ENCODE results near the gene LHFPL3.
A peak's percentile ranks its signal among the peaks of the same experiment; 100 is the strongest.
"Not testable (repeated sequence)": the region's sequence is repeated elsewhere in the genome, so short reads cannot be mapped to it uniquely, and the experiment has no call there.

Gene LHFPL3

DNA sequence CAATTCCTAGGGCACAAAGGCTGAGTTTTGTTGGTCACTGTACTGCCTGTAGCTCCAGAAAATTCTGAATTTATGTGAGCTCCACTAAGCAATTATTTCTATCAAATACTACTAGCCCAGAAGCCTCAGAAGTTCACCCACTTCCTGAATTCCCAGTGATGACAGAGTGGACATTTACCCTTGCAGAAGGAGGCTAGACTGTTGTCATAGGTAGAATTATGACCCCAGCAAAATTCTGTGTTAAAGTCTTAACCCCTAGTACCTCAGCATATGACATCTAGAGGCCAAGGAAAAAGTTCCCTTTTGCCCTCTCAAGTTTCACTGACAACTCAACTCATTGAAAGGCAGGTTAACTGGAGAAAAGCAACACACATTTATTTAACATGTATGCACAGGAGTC lies 606.9 kb downstream of the LHFPL3 start:
- Histone ChIP-seq H3K36me3 (no peaks in the 10 kb centered on the region), H3K4me1 (peaks cover 23% of the 10 kb centered on the region), H3K9me3 (no peaks in the 10 kb centered on the region; the same call in 1 of the 2 replicates), H3K27me3 (no peaks in the 10 kb centered on the region), H3K4me3 (ENCODE audit: low read depth, low read length) (no peak overlapping the region)
- no peak for DNase-seq
- TF ChIP-seq, protein P1, sequence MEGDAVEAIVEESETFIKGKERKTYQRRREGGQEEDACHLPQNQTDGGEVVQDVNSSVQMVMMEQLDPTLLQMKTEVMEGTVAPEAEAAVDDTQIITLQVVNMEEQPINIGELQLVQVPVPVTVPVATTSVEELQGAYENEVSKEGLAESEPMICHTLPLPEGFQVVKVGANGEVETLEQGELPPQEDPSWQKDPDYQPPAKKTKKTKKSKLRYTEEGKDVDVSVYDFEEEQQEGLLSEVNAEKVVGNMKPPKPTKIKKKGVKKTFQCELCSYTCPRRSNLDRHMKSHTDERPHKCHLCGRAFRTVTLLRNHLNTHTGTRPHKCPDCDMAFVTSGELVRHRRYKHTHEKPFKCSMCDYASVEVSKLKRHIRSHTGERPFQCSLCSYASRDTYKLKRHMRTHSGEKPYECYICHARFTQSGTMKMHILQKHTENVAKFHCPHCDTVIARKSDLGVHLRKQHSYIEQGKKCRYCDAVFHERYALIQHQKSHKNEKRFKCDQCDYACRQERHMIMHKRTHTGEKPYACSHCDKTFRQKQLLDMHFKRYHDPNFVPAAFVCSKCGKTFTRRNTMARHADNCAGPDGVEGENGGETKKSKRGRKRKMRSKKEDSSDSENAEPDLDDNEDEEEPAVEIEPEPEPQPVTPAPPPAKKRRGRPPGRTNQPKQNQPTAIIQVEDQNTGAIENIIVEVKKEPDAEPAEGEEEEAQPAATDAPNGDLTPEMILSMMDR (IDR thresholded peaks at IDR 0.05; ENCODE audit: low read depth, low read length): no peak

DNA sequence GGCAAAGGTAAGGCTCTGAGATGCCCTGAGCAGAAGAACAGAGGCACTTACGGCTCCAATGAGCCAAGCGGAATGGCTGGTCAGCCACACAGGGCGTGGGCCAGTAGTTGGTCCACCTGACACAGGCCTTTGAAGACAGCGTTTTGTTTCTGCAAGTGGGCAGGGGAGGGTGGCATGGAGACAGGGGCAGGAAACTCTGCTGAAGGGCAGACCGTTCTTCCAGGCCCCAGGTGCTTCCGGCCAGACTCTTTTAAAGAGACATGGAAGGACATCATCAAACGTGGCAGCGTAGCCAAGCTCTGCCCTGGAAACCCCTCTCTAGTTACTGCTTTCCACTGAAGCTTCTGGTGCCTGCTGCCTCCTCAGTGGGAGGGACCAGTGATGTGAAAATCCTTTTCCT lies 608.1 kb downstream of the LHFPL3 start:
- H3K4me3 ChIP-seq (ENCODE audit: low read depth, low read length): no peak overlapping the region
- no peaks in the 10 kb centered on the region for H3K27me3 ChIP-seq
- peaks cover 17% of the 10 kb centered on the region for H3K4me1 ChIP-seq
- TF ChIP-seq, protein P1 (IDR thresholded peaks at IDR 0.05; ENCODE audit: low read depth, low read length): no peak
- no peak for DNase-seq
- H3K9me3 ChIP-seq: no peaks in the 10 kb centered on the region; the same call in 1 of the 2 replicates
- no peaks in the 10 kb centered on the region for H3K36me3 ChIP-seq

DNA sequence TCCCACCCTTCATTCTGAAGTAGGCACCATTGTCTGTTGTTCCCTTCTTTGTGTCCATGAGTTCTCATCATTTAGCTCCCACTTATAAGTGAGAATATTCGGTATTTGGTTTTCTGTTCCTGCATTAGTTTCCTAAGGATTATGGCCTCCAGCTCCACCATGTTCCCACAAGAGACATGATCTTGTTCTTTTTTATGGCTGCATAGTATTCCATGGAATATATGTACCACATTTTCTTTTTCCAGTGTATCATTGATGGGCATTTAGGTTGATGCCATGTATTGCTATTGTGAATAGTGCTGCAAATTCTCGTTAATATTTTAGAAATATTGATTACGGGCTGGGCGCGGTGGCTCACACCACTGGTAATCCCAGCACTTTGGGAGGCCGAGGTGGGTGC lies 609.1 kb downstream of the LHFPL3 start:
- H3K4me1 ChIP-seq: peaks cover 12% of the 10 kb centered on the region
- not testable (repeated sequence) for H3K36me3 ChIP-seq; H3K9me3 ChIP-seq; H3K4me3 ChIP-seq (ENCODE audit: low read depth, low read length); H3K27me3 ChIP-seq; DNase-seq

DNA sequence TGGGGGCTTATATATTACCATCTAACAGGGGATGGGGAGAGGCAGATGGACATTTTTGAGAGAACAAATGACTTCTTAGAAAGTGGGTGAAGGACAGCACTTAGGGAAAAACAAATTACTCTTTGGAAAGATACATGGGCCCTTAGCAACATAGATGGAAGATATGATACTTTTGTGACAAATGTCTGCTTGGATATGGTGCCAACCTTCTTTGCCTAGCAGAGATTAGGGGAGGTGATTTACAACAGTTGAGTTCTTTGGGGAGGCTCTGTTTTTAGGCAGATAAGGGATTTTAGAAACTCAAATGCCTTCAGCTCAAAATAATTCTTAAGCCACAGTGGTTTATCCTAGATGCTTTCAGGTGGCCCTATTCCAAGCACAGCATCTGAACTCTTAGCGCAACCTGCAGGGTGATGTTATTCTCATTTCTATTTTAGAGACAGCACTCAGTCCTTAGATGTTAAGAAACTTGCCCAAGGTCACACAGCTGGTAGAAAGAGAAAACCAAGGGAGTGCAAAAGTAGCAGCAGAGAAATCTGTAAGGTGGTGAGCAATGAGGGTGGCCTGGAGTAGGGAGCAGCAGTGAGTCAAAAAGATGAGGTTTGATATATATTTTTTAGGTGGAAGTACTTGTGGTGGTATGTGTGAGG lies 610.5 kb downstream of the LHFPL3 start:
- no peaks in the 10 kb centered on the region for H3K9me3 ChIP-seq
- no peak overlapping the region for H3K4me3 ChIP-seq (ENCODE audit: low read depth, low read length)
- DNase-seq: no peak
- TF ChIP-seq, protein P1 (IDR thresholded peaks at IDR 0.05; ENCODE audit: low read depth, low read length): no peak
- no peaks in the 10 kb centered on the region for H3K27me3 ChIP-seq
- H3K36me3 ChIP-seq: no peaks in the 10 kb centered on the region
- peaks cover 17% of the 10 kb centered on the region for H3K4me1 ChIP-seq

DNA sequence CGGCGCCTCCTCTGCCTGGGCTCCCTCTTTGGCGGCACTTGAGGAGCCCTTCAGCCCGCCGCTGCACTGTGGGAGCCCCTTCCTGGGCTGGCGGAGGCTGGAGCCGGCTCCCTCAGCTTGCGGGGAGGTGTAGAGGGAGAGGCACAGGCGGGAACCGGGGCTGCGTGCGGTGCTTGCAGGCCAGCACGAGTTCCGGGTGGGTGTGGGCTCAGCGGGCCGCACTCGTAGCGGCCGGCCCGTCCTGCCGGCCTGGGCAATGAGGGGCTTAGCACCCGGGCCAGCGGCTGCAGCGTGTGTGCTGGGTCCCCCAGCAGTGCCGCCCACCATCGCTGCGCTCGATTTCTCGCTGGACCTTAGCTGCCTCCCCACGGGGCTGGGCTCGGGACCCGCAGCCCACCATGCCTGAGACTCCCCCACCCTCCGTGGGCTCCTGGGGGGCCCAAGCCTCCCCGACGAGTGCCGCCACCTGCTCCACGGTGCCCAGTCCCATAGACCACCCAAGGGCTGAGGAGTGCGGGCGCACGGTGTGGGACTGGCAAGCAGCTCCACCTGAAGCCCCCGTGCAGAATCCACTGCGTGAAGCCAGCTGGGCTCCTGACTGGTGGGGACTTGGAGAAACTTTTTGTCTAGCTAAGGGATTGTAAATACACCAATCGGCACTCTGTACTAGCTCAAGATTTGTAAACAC lies 611.8 kb downstream of the LHFPL3 start:
- TF ChIP-seq, protein P1 (IDR thresholded peaks at IDR 0.05; ENCODE audit: low read depth, low read length): no peak
- DNase-seq: no peak
- no peaks in the 10 kb centered on the region for H3K9me3 ChIP-seq
- peaks cover 27% of the 10 kb centered on the region for H3K4me1 ChIP-seq
- no peaks in the 10 kb centered on the region for H3K36me3 ChIP-seq
- no peaks in the 10 kb centered on the region for H3K27me3 ChIP-seq
- H3K4me3 ChIP-seq (ENCODE audit: low read depth, low read length): no peak overlapping the region

DNA sequence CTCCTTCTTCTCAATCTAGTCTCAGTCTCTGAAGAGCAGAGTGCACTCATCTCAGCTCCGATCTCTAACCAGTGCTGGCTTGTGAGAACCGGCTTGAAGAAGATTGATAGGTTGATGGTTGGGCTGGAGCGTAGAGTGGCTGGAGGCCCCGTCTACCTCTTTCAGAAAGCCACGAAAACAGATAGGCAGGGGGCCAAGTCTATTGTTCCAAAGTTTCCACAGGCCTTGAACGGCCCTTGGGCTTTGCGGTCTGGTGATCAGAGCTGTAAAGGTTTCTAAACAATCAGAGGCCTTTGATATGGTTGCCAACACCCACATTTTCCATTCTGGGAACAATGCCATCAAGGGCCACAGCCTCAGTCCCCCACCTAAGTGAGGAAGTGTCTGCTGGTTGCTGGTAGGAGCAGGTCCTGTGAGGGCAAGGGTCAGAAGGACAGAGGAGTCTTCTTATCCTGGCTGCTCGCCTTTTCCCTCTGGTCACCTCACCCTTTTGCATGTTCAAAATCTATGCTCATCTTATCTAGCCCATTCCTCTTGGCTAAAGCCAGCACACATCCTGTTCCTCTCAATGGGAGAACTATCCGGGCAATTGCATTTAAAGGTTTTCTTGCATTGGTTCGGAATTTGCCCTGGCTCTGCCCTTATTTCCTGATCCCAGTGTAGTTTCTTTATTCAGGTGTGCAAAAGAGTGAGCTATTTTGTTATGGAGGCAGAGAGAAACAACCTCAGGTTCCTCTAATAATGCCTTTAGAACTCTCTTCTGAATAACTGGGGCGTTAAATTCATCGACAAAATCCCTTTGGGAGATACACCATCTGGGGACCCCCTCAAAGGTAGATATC lies 615.3 kb downstream of the LHFPL3 start:
- peak; percentile 96 for DNase-seq
- Histone ChIP-seq H3K4me3 (ENCODE audit: low read depth, low read length) (peak overlapping the region; percentile 5), H3K9me3 (no peaks in the 10 kb centered on the region), H3K4me1 (peaks cover 23% of the 10 kb centered on the region), H3K27me3 (no peaks in the 10 kb centered on the region), H3K36me3 (no peaks in the 10 kb centered on the region)
- TF ChIP-seq, protein P1 (IDR thresholded peaks at IDR 0.05; ENCODE audit: low read depth, low read length): no peak

Data from BE2C (cell line).